ENCODE measurements around the gene SETDB2.

Gene SETDB2

GRCh38 chr13:49443704-49444523 is at the start of gene SETDB2, which contains the start of gene CAB39L:
Gene SETDB2, plus strand, starts transcription at chr13:49444274. Its CDS starts 7,620 bp downstream, at chr13:49451894.
Gene CAB39L, minus strand, starts transcription at chr13:49444064. Its CDS starts 61,154 bp downstream, at chr13:49382910.
- Histone ChIP-seq H3K9me3 (ENCODE audit: control insufficient read depth, low read length) (no peaks in the 10 kb centered on the region), H3K4me1 (ENCODE audit: control insufficient read depth, insufficient read depth, low read length) (no peaks in the 10 kb centered on the region), H3K36me3 (ENCODE audit: control insufficient read depth, insufficient read depth, low read length) (no peaks in the 10 kb centered on the region), H3K4me3 (ENCODE audit: low read length) (peak within 1 kb of the TSS; percentile 68), H3K9ac (ENCODE audit: low read length) (peak within 1 kb of the TSS; percentile 90), H3K27me3 (ENCODE audit: control insufficient read depth, insufficient read depth, low read length) (no peaks in the 10 kb centered on the region)

GRCh38 chr13:49395451-49395865 is 48.6 kb upstream of the SETDB2 start:
- no peaks in the 10 kb centered on the region for H3K9me3 ChIP-seq (ENCODE audit: control insufficient read depth, low read length)
- no peaks in the 10 kb centered on the region for H3K27me3 ChIP-seq (ENCODE audit: control insufficient read depth, insufficient read depth, low read length)
- no peaks in the 10 kb centered on the region for H3K4me1 ChIP-seq (ENCODE audit: control insufficient read depth, insufficient read depth, low read length)
- H3K36me3 ChIP-seq (ENCODE audit: control insufficient read depth, insufficient read depth, low read length): no peaks in the 10 kb centered on the region
- no peak overlapping the region for H3K9ac ChIP-seq (ENCODE audit: low read length)
- H3K4me3 ChIP-seq (ENCODE audit: low read length): no peak overlapping the region

- no peaks in the 10 kb centered on the region for H3K36me3 ChIP-seq (ENCODE audit: control insufficient read depth, insufficient read depth, low read length)
- no peak overlapping the region for H3K4me3 ChIP-seq (ENCODE audit: low read length)
- H3K9ac ChIP-seq (ENCODE audit: low read length): no peak overlapping the region
- no peaks in the 10 kb centered on the region for H3K4me1 ChIP-seq (ENCODE audit: control insufficient read depth, insufficient read depth, low read length)
- H3K27me3 ChIP-seq (ENCODE audit: control insufficient read depth, insufficient read depth, low read length): no peaks in the 10 kb centered on the region
- no peaks in the 10 kb centered on the region for H3K9me3 ChIP-seq (ENCODE audit: control insufficient read depth, low read length)
Measured at GRCh38 chr13:49395878-49396380, 48.1 kb upstream of the SETDB2 start.

GRCh38 chr13:49399801-49400472 is 44.1 kb upstream of the SETDB2 start:
- Histone ChIP-seq H3K9ac (ENCODE audit: low read length) (no peak overlapping the region), H3K4me1 (ENCODE audit: control insufficient read depth, insufficient read depth, low read length) (no peaks in the 10 kb centered on the region), H3K36me3 (ENCODE audit: control insufficient read depth, insufficient read depth, low read length) (no peaks in the 10 kb centered on the region), H3K4me3 (ENCODE audit: low read length) (no peak overlapping the region), H3K27me3 (ENCODE audit: control insufficient read depth, insufficient read depth, low read length) (no peaks in the 10 kb centered on the region), H3K9me3 (ENCODE audit: control insufficient read depth, low read length) (no peaks in the 10 kb centered on the region)

GRCh38 chr13:49400755-49401659 is 43.1 kb upstream of the SETDB2 start:
- no peaks in the 10 kb centered on the region for H3K27me3 ChIP-seq (ENCODE audit: control insufficient read depth, insufficient read depth, low read length)
- H3K4me1 ChIP-seq (ENCODE audit: control insufficient read depth, insufficient read depth, low read length): no peaks in the 10 kb centered on the region
- no peak overlapping the region for H3K4me3 ChIP-seq (ENCODE audit: low read length)
- peak overlapping the region; percentile 26 for H3K9ac ChIP-seq (ENCODE audit: low read length)
- no peaks in the 10 kb centered on the region for H3K9me3 ChIP-seq (ENCODE audit: control insufficient read depth, low read length)
- H3K36me3 ChIP-seq (ENCODE audit: control insufficient read depth, insufficient read depth, low read length): no peaks in the 10 kb centered on the region

GRCh38 chr13:49403996-49404702 is 39.9 kb upstream of the SETDB2 start:
- Histone ChIP-seq H3K4me3 (ENCODE audit: low read length) (no peak overlapping the region), H3K9ac (ENCODE audit: low read length) (no peak overlapping the region), H3K9me3 (ENCODE audit: control insufficient read depth, low read length) (no peaks in the 10 kb centered on the region), H3K36me3 (ENCODE audit: control insufficient read depth, insufficient read depth, low read length) (no peaks in the 10 kb centered on the region), H3K4me1 (ENCODE audit: control insufficient read depth, insufficient read depth, low read length) (no peaks in the 10 kb centered on the region), H3K27me3 (ENCODE audit: control insufficient read depth, insufficient read depth, low read length) (no peaks in the 10 kb centered on the region)

- no peaks in the 10 kb centered on the region for H3K36me3 ChIP-seq (ENCODE audit: control insufficient read depth, insufficient read depth, low read length)
- H3K9me3 ChIP-seq (ENCODE audit: control insufficient read depth, low read length): no peaks in the 10 kb centered on the region
- H3K4me1 ChIP-seq (ENCODE audit: control insufficient read depth, insufficient read depth, low read length): no peaks in the 10 kb centered on the region
- H3K4me3 ChIP-seq (ENCODE audit: low read length): no peak overlapping the region
- H3K27me3 ChIP-seq (ENCODE audit: control insufficient read depth, insufficient read depth, low read length): no peaks in the 10 kb centered on the region
- no peak overlapping the region for H3K9ac ChIP-seq (ENCODE audit: low read length)
Measured at GRCh38 chr13:49404703-49405020, 39.4 kb upstream of the SETDB2 start.

GRCh38 chr13:49407068-49407467 is 37.0 kb upstream of the SETDB2 start:
- Histone ChIP-seq H3K36me3 (ENCODE audit: control insufficient read depth, insufficient read depth, low read length) (no peaks in the 10 kb centered on the region), H3K4me1 (ENCODE audit: control insufficient read depth, insufficient read depth, low read length) (no peaks in the 10 kb centered on the region), H3K27me3 (ENCODE audit: control insufficient read depth, insufficient read depth, low read length) (no peaks in the 10 kb centered on the region), H3K4me3 (ENCODE audit: low read length) (no peak overlapping the region), H3K9me3 (ENCODE audit: control insufficient read depth, low read length) (no peaks in the 10 kb centered on the region), H3K9ac (ENCODE audit: low read length) (no peak overlapping the region)

- no peaks in the 10 kb centered on the region for H3K4me1 ChIP-seq (ENCODE audit: control insufficient read depth, insufficient read depth, low read length)
- no peaks in the 10 kb centered on the region for H3K27me3 ChIP-seq (ENCODE audit: control insufficient read depth, insufficient read depth, low read length)
- H3K4me3 ChIP-seq (ENCODE audit: low read length): no peak overlapping the region
- no peaks in the 10 kb centered on the region for H3K36me3 ChIP-seq (ENCODE audit: control insufficient read depth, insufficient read depth, low read length)
- H3K9me3 ChIP-seq (ENCODE audit: control insufficient read depth, low read length): no peaks in the 10 kb centered on the region
- H3K9ac ChIP-seq (ENCODE audit: low read length): no peak overlapping the region
Measured at GRCh38 chr13:49407936-49408335, 36.1 kb upstream of the SETDB2 start.

- H3K4me3 ChIP-seq (ENCODE audit: low read length): no peak overlapping the region
- no peak overlapping the region for H3K9ac ChIP-seq (ENCODE audit: low read length)
- no peaks in the 10 kb centered on the region for H3K4me1 ChIP-seq (ENCODE audit: control insufficient read depth, insufficient read depth, low read length)
- H3K9me3 ChIP-seq (ENCODE audit: control insufficient read depth, low read length): no peaks in the 10 kb centered on the region
- no peaks in the 10 kb centered on the region for H3K27me3 ChIP-seq (ENCODE audit: control insufficient read depth, insufficient read depth, low read length)
- H3K36me3 ChIP-seq (ENCODE audit: control insufficient read depth, insufficient read depth, low read length): no peaks in the 10 kb centered on the region
Measured at GRCh38 chr13:49409008-49409407, 35.1 kb upstream of the SETDB2 start.

- H3K27me3 ChIP-seq (ENCODE audit: control insufficient read depth, insufficient read depth, low read length): no peaks in the 10 kb centered on the region
- H3K4me3 ChIP-seq (ENCODE audit: low read length): no peak overlapping the region
- H3K9me3 ChIP-seq (ENCODE audit: control insufficient read depth, low read length): no peaks in the 10 kb centered on the region
- H3K9ac ChIP-seq (ENCODE audit: low read length): no peak overlapping the region
- H3K4me1 ChIP-seq (ENCODE audit: control insufficient read depth, insufficient read depth, low read length): no peaks in the 10 kb centered on the region
- no peaks in the 10 kb centered on the region for H3K36me3 ChIP-seq (ENCODE audit: control insufficient read depth, insufficient read depth, low read length)
Measured at GRCh38 chr13:49410006-49410405, 34.1 kb upstream of the SETDB2 start.
